ENCODE measurements around the gene CXCL12.

- TF ChIP-seq, protein P1, sequence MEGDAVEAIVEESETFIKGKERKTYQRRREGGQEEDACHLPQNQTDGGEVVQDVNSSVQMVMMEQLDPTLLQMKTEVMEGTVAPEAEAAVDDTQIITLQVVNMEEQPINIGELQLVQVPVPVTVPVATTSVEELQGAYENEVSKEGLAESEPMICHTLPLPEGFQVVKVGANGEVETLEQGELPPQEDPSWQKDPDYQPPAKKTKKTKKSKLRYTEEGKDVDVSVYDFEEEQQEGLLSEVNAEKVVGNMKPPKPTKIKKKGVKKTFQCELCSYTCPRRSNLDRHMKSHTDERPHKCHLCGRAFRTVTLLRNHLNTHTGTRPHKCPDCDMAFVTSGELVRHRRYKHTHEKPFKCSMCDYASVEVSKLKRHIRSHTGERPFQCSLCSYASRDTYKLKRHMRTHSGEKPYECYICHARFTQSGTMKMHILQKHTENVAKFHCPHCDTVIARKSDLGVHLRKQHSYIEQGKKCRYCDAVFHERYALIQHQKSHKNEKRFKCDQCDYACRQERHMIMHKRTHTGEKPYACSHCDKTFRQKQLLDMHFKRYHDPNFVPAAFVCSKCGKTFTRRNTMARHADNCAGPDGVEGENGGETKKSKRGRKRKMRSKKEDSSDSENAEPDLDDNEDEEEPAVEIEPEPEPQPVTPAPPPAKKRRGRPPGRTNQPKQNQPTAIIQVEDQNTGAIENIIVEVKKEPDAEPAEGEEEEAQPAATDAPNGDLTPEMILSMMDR (IDR thresholded peaks at IDR 0.05; ENCODE audit: borderline replicate concordance, extremely low read depth, low read length, poor library complexity, severe bottlenecking) = no peak
- no peak for TF ChIP-seq EZH2 (IDR thresholded peaks at IDR 0.05; ENCODE audit: borderline replicate concordance, low read depth, low read length, severe bottlenecking)
These were observed 14.1 kb downstream of the CXCL12 start for GRCh38 chr10:44370731-44371248.

Measured in DND-41 (cell line).